ENCODE data around the gene PAAF1. TPM values are rescaled to one million over a fixed set of nuclear protein-coding genes. Genes with fewer than 3 reads are reported as not detected.
"Not testable (repeated sequence)": the region's sequence is repeated elsewhere in the genome, so short reads cannot be mapped to it uniquely, and the experiment has no call there.

Gene PAAF1
- total RNA-seq, 1 experiment from 2014 or later, result 8.2 TPM

- DNase-seq (ENCODE audit: extremely low read depth, low read depth), result no peak
Measured at GRCh38 chr11:73878771-73879170, 2.0 kb downstream of the PAAF1 start.

DNA sequence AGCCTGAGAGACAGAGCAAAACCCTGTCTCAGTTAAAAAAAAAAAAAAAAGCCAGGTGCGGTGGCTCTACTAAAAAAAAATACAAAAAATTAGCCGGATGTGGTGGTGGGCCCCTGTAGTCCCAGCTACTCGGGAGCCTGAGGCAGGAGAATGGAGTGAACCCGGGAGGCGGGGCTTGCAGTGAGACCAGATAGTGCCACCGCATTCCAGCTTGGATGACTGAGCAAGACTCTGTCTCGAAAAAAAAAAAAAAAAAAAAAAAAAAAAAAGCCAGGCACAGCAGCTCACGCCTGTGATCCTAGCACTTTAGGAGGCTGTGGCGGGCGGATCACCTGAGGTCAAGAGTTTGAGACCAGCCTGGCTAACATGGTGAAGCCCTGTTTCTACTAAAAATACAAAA, 3.6 kb downstream of the PAAF1 start:
- DNase-seq (ENCODE audit: extremely low read depth, low read depth), result not testable (repeated sequence)

DNA sequence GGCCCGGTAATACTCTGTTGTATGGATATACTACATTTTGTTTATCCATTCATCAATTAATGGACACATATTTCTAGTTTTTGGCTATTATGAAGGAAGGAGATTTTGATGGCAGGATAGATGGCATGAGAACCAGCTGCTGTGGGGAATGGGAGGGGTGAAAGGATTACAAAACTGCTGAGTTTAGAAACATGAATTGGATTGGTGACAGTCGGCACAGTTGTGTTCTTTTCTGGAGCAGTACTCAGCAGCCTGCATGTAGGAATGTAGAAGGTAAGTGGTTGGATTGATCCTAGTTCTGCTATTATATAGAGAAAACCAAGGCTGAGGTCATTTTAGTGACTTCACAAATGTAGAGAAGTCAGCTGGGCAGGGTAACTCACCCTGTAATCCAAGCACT, 7.1 kb downstream of the PAAF1 start:
- no peak for DNase-seq (ENCODE audit: extremely low read depth, low read depth)

GRCh38 chr11:73888244-73888643, 11.4 kb downstream of the PAAF1 start:
- DNase-seq (ENCODE audit: extremely low read depth, low read depth), result no peak

DNA sequence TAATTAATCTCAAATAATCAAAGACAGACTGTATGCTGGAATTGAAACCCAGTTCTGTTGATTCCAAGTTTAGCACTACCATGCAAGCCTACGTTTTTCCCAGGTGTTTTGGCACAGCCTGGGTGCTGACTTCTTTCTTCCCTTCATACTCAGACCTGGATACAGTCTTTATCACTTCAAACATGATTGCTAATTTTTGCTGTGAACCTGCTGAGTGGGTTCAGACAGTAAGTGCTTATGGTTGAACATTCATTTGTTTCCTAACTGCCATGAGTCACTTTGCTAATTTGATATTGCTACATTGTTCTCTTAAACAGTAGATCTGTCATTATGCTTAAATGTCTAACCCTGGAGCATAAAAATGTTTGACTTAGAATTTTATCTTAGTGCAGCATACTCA, 12.2 kb downstream of the PAAF1 start:
- DNase-seq (ENCODE audit: extremely low read depth, low read depth), result no peak

GRCh38 chr11:73889536-73889935, 12.7 kb downstream of the PAAF1 start:
- no peak for DNase-seq (ENCODE audit: extremely low read depth, low read depth)

GRCh38 chr11:73893041-73893440, 16.2 kb downstream of the PAAF1 start:
- no peak for DNase-seq (ENCODE audit: extremely low read depth, low read depth)

DNA sequence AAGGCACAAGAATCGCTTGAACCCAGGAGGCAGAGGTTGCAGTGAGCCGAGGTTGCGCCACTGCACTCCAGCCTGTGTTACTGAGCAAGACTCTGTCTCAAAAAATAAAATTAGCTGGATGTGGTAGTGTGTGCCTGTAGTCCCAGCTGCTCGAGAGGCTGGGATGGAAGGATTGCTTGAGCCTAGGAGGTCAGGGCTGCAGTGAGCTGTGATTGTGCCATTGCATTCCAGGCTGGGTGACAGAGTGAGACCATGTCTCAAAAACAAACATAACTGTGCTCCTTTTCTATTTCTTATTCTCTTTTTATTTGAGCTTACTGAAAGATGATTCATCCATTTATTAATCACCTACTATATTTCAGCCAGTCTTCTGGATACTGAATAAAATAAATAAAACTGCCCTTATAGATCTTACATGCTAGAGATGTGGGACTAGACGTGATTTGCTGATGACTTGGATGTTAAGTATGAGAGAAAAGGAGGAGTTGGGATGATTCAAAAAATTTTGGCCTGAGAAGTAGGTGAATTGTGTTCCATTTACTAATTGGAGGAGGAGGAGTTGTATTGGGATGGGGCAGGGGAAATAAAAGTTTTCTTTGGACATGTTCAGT, 18.0 kb downstream of the PAAF1 start:
- DNase-seq (ENCODE audit: extremely low read depth, low read depth), result no peak

DNA sequence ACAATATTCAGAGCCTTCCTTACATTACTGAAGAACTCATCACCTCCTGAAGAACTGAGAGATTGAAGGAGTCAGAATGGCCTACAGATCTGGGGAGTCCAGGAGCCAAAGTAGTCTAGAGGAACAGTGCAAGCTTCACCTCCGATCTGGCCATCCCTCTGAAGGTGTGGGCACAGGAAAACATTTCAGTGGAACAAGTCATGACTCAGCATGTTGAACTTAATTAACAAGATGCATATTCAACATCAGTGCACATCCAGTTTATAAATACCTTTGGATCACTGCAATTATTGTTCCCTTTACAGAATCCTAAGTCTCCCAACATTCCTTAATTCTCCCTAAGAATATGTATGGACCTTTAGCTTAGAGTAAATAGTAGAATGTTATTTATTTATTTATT, 25.5 kb downstream of the PAAF1 start:
- no peak for DNase-seq (ENCODE audit: extremely low read depth, low read depth)

GRCh38 chr11:73907191-73907590, 30.4 kb downstream of the PAAF1 start:
- DNase-seq (ENCODE audit: extremely low read depth, low read depth), result peak; percentile 0

GRCh38 chr11:73912026-73912425, 35.2 kb downstream of the PAAF1 start:
- DNase-seq (ENCODE audit: extremely low read depth, low read depth), result no peak

DNA sequence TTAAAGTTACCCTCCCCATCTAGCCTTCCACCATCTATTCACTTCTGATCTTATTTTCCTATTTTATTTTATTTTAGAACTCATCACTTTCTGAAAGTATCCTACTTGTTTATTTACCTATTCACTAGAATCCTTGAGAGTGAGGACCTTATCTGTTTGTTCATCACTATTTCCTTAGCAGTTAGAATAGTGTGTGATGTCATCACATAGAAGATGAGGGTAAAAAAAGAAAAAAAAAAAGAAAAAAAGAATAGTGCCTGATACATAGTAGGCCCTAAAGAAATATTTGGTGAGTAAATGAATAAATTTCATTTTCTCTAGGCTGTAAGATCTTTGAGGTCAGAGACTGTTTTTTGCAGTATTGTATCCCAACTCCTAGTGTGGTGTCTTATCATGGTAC, 36.7 kb downstream of the PAAF1 start:
- no peak for DNase-seq (ENCODE audit: extremely low read depth, low read depth)

DNA sequence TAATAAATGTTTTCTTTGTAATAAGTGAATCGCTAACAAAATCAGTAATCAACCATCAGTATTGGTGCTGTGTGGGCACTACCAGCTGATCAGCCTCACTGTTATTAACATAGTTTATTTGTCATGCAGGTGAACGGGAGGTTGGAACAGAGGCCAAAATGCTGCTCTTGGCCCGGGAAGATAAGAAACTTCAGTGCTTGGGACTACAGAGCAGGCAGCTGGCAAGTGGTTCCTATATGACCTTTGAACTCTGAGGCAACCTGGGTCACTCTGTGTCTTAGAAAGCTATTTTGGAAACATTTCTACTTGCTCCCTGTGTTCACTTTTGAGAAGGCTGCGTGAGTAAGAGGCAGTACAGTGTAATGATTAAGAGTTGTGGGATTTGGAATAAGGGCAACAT, 37.5 kb downstream of the PAAF1 start:
- DNase-seq (ENCODE audit: extremely low read depth, low read depth), result no peak

DNA sequence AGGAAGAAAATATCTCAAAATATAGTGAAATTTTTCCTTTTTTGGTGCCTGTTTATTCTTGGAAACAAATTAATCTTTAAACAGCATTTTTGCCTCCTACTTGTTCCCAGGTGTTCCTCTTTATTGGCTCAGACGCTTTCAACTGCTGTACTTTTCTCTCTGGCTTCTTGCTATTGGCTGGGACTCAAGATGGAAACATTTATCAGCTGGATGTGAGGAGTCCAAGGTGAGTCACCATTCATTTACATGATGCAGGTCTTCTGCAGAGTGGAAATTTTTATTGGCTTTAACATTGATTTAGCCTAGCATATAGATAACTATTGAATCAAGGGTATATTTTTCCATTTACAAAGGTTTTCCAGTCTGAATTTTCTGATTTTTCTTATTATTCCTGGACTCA, 39.6 kb downstream of the PAAF1 start:
- no peak for DNase-seq (ENCODE audit: extremely low read depth, low read depth)

DNA sequence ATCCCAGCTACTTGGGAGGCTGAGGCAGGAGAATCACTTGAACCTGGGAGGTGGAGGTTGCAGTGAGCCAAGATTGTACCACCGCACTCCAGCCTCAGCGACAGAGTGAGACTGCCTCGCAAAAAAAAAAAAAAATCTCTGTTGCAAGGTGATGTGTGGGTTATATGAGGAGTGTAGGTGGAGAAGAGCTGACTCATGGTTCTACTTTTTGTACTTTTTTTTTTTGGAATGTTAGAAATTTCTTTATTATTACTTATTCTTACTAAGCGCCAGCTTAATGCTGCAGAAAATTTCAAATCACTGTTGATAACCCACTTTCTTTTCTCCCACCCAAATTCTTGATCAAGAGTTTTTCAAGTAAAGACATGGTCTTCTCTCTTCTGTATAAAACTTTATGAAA, 44.4 kb downstream of the PAAF1 start:
- no peak for DNase-seq (ENCODE audit: extremely low read depth, low read depth)

- DNase-seq (ENCODE audit: extremely low read depth, low read depth), result no peak
Measured at GRCh38 chr11:73929388-73929787, 52.6 kb downstream of the PAAF1 start.

DNA sequence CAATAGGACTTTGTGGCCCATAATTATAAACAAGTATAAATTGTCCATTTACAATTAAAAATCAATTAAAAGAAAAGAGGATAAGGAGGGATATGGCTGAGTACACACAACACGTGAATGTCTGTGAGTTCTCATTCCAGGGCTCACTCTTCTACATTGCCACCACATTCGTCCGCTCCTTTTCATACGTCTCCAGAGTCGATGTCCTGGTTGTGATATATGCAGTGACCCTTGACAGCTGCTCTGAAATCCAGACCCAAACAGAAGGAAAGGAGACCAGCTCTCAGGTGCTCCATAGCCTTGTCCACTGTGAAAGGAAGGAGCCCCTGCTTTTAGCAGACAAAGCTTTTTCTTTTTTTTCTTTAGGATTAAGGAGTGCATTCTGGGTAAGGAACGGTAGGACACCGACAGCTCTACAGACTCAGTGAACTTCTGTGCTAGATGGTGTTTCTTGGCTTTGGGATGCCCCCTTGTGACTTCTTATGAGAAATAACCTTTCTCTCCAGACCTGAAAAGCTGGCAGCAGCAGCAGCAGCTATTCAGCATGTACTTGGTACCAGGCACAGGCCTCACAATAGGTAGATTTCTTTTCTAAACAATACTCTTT, 54.3 kb downstream of the PAAF1 start:
- peak; percentile 56 for DNase-seq (ENCODE audit: extremely low read depth, low read depth)

GRCh38 chr11:73931951-73932350, 55.2 kb downstream of the PAAF1 start:
- no peak for DNase-seq (ENCODE audit: extremely low read depth, low read depth)

- no peak for DNase-seq (ENCODE audit: extremely low read depth, low read depth)
Measured at GRCh38 chr11:73932781-73933180, 56.0 kb downstream of the PAAF1 start.

DNA sequence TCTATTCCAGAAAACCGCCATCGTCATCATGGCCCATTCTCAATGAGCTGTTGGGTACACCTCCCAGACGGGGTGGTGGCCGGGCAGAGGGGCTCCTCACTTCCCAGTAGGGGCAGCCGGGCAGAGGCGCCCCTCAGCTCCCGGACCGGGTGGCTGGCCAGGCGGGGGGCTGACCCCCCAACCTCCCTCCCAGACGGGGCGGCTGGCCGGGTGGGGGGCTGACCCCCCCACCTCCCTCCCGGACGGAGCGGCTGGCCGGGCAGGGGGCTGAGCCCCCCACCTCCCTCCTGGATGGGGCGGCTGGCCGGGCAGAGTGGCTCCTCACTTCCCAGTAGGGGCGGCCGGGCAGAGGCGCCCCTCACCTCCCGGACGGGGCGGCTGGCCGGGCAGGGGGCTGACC, 59.2 kb downstream of the PAAF1 start:
- not testable (repeated sequence) for DNase-seq (ENCODE audit: extremely low read depth, low read depth)

DNA sequence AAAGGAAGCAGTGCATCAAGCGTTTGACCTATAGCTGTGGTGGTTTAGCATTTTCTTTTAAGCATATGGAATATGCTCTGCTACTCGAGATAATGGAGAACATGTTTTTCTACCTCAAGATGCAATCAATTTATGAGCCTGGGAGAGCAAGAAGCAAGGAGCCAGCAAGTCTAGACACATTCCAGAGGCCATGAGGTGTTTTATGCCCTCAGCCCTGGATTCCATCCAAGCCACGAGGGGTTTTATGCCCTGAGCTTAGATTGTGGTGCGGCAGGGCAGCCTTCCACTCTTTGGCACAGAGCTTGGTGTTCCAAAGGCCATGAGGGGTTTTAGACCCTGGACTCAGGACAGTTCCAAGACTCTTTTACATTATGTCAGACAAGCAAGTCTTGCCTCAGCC, 62.3 kb downstream of the PAAF1 start:
- DNase-seq (ENCODE audit: extremely low read depth, low read depth), result no peak

- no peak for DNase-seq (ENCODE audit: extremely low read depth, low read depth)
Measured at GRCh38 chr11:73940801-73941570, 64.2 kb downstream of the PAAF1 start.
